Activated CD8-positive, alpha-beta T cell treated with anti-CD3 and anti-CD28 coated beads, Interleukin-2, amount 10 ng/mL, durations not matched to agents 7 days and 5 days (primary cell): Measurements from ENCODE around the gene TENT5A. TPM values are rescaled to one million over a fixed set of nuclear protein-coding genes. Genes with fewer than 3 reads are reported as not detected.

Experiments
- ATAC-seq: fragments of 150-1000 bp; cut with Tn5 transposase; one replicate; pipeline ENCODE4 v1.10.0; 2021; ENCODE audit warnings: moderate library complexity
- CTCF ChIA-PET: fragments of 350-600 bp; sonication (Branson Sonifier 250); formaldehyde crosslinking; loops from one replicate; lab custom pipeline; 2021; ENCODE audit warnings: antibody characterized with exemption; lab: Charles Lee
- POLR2A ChIA-PET: fragments of 350-600 bp; sonication (Branson Sonifier 250); formaldehyde crosslinking; loops from one replicate; lab custom pipeline; 2021; ENCODE audit warnings: antibody characterized with exemption; lab: Charles Lee
- DNase-seq: peaks from one replicate; pipeline ENCODE4 v3.0.0-alpha.2; 2020
- H3K27ac Mint-ChIP-seq: one replicate; pipeline ENCODE4 v1.8.0; 2021; ENCODE audit warnings: mild to moderate bottlenecking, mixed read lengths
- H3K27me3 Mint-ChIP-seq: one replicate; pipeline ENCODE4 v1.8.0; 2021; ENCODE audit warnings: low read depth, mixed read lengths
- H3K36me3 Mint-ChIP-seq: one replicate; pipeline ENCODE4 v1.8.0; 2021; ENCODE audit warnings: low read depth, mixed read lengths
- H3K4me1 Mint-ChIP-seq: one replicate; pipeline ENCODE4 v1.8.0; 2021; ENCODE audit warnings: low read depth, mixed read lengths
- H3K4me3 Mint-ChIP-seq: one replicate; pipeline ENCODE4 v1.8.0; 2021; ENCODE audit warnings: mild to moderate bottlenecking, mixed read lengths
- H3K9me3 Mint-ChIP-seq: one replicate; pipeline ENCODE4 v1.8.0; 2022; ENCODE audit warnings: mixed read lengths; ENCODE audit not compliant: insufficient read depth
- total RNA-seq, 2 experiments: library from RNA; stranded (reverse); gene quantifications; one replicate each; pipeline ENCODE4 v1.2.3, GENCODE V29; 2021

The TENT5A gene
- 1 to 10 TPM; 1.7 to 1.9 TPM for total RNA-seq

- Mint-ChIP-seq H3K27me3 (peaks cover 23% of the 10 kb centered on the region), H3K4me3 (peak within 1 kb of the TSS; percentile 88), H3K9me3 (no peaks in the 10 kb centered on the region), H3K36me3 (peaks cover 20% of the 10 kb centered on the region), H3K27ac (peak within 1 kb of the TSS; percentile 86), H3K4me1 (peaks cover 32% of the 10 kb centered on the region)
- ATAC-seq (peak; percentile 84), DNase-seq (peak; percentile 90)
- ChIA-PET POLR2A (interaction anchor here (0.8 kb wide), 1 partner anchor 1572 kb away, joined by 7 read pairs; no protein-coding TSS in a partner anchor), CTCF (interaction anchor here (1.3 to 2.4 kb wide), 4 partner anchors 9 to 1538 kb away, joined by 3 to 13 read pairs (median 6); no protein-coding TSS in a partner anchor)
Observed at GRCh38 chr6:81752084-81752920, at the start of gene TENT5A. TENT5A (minus strand) TSS chr6:81752681; CDS start chr6:81752141, 540 bp downstream.

GRCh38 chr6:81801489-81801888 is 49.0 kb upstream of the TENT5A start:
- peaks cover 2% of the 10 kb centered on the region for H3K27me3 Mint-ChIP-seq
- no peak overlapping the region for H3K4me3 Mint-ChIP-seq
- H3K9me3 Mint-ChIP-seq = no peaks in the 10 kb centered on the region
- no peaks in the 10 kb centered on the region for H3K36me3 Mint-ChIP-seq
- ChIA-PET CTCF (no interaction called here), POLR2A (no interaction called here)
- DNase-seq (no peak), ATAC-seq (no peak)
- no peak overlapping the region for H3K27ac Mint-ChIP-seq
- H3K4me1 Mint-ChIP-seq = no peaks in the 10 kb centered on the region

GRCh38 chr6:81800666-81801065 is 48.2 kb upstream of the TENT5A start:
- H3K27ac Mint-ChIP-seq = no peak overlapping the region
- peaks cover 2% of the 10 kb centered on the region for H3K27me3 Mint-ChIP-seq
- H3K4me1 Mint-ChIP-seq = no peaks in the 10 kb centered on the region
- ChIA-PET CTCF (no interaction called here), POLR2A (no interaction called here)
- DNase-seq = no peak
- H3K4me3 Mint-ChIP-seq = no peak overlapping the region
- no peaks in the 10 kb centered on the region for H3K36me3 Mint-ChIP-seq
- H3K9me3 Mint-ChIP-seq = no peaks in the 10 kb centered on the region
- ATAC-seq = no peak

- H3K27me3 Mint-ChIP-seq = peaks cover 2% of the 10 kb centered on the region
- no peaks in the 10 kb centered on the region for H3K4me1 Mint-ChIP-seq
- no peak for DNase-seq
- no peak overlapping the region for H3K4me3 Mint-ChIP-seq
- no peaks in the 10 kb centered on the region for H3K36me3 Mint-ChIP-seq
- no peak for ATAC-seq
- ChIA-PET CTCF (no interaction called here), POLR2A (no interaction called here)
- H3K27ac Mint-ChIP-seq = no peak overlapping the region
- no peaks in the 10 kb centered on the region for H3K9me3 Mint-ChIP-seq
Observed at GRCh38 chr6:81799323-81799722, 46.8 kb upstream of the TENT5A start.

GRCh38 chr6:81797591-81797990 is 45.1 kb upstream of the TENT5A start:
- Mint-ChIP-seq H3K4me1 (no peaks in the 10 kb centered on the region), H3K27me3 (peaks cover 2% of the 10 kb centered on the region), H3K27ac (no peak overlapping the region), H3K4me3 (no peak overlapping the region), H3K9me3 (no peaks in the 10 kb centered on the region), H3K36me3 (no peaks in the 10 kb centered on the region)
- ChIA-PET POLR2A (no interaction called here), CTCF (no interaction called here)
- DNase-seq = no peak
- ATAC-seq = no peak

GRCh38 chr6:81795890-81796289 is 43.4 kb upstream of the TENT5A start:
- no peak for ATAC-seq

GRCh38 chr6:81793821-81794475 is 41.5 kb upstream of the TENT5A start:
- ATAC-seq = no peak
- ChIA-PET POLR2A (no interaction called here), CTCF (no interaction called here)
- no peaks in the 10 kb centered on the region for H3K9me3 Mint-ChIP-seq
- DNase-seq = no peak
- peaks cover 4% of the 10 kb centered on the region for H3K27me3 Mint-ChIP-seq
- H3K4me3 Mint-ChIP-seq = no peak overlapping the region
- no peak overlapping the region for H3K27ac Mint-ChIP-seq
- H3K36me3 Mint-ChIP-seq = no peaks in the 10 kb centered on the region
- H3K4me1 Mint-ChIP-seq = no peaks in the 10 kb centered on the region

More at GRCh38 chr6:81795890-81796289, 43.4 kb upstream of the TENT5A start:
- no peak overlapping the region for H3K27ac Mint-ChIP-seq
- no peaks in the 10 kb centered on the region for H3K36me3 Mint-ChIP-seq
- no peaks in the 10 kb centered on the region for H3K9me3 Mint-ChIP-seq
- H3K4me1 Mint-ChIP-seq = no peaks in the 10 kb centered on the region
- POLR2A ChIA-PET = no interaction called here
- DNase-seq = no peak
- CTCF ChIA-PET = no interaction called here
- peaks cover 2% of the 10 kb centered on the region for H3K27me3 Mint-ChIP-seq
- H3K4me3 Mint-ChIP-seq = no peak overlapping the region

- no peaks in the 10 kb centered on the region for H3K36me3 Mint-ChIP-seq
- H3K27ac Mint-ChIP-seq = no peak overlapping the region
Observed at GRCh38 chr6:81792826-81793225, 40.3 kb upstream of the TENT5A start.

GRCh38 chr6:81791756-81792155 is 39.3 kb upstream of the TENT5A start:
- ChIA-PET POLR2A (no interaction called here), CTCF (no interaction called here)
- peaks cover 4% of the 10 kb centered on the region for H3K27me3 Mint-ChIP-seq
- ATAC-seq = no peak
- no peak overlapping the region for H3K4me3 Mint-ChIP-seq
- no peaks in the 10 kb centered on the region for H3K4me1 Mint-ChIP-seq
- no peak for DNase-seq
- H3K9me3 Mint-ChIP-seq = no peaks in the 10 kb centered on the region
- H3K27ac Mint-ChIP-seq = no peak overlapping the region
- H3K36me3 Mint-ChIP-seq = no peaks in the 10 kb centered on the region

More at GRCh38 chr6:81792826-81793225, 40.3 kb upstream of the TENT5A start:
- Mint-ChIP-seq H3K4me1 (no peaks in the 10 kb centered on the region), H3K27me3 (peaks cover 4% of the 10 kb centered on the region), H3K9me3 (no peaks in the 10 kb centered on the region), H3K4me3 (no peak overlapping the region)
- DNase-seq (no peak), ATAC-seq (no peak)
- ChIA-PET CTCF (no interaction called here), POLR2A (no interaction called here)

GRCh38 chr6:81790034-81790433 is 37.6 kb upstream of the TENT5A start:
- H3K9me3 Mint-ChIP-seq = no peaks in the 10 kb centered on the region
- no peaks in the 10 kb centered on the region for H3K36me3 Mint-ChIP-seq
- H3K4me1 Mint-ChIP-seq = no peaks in the 10 kb centered on the region
- H3K27me3 Mint-ChIP-seq = peaks cover 4% of the 10 kb centered on the region
- ChIA-PET CTCF (no interaction called here), POLR2A (no interaction called here)
- DNase-seq (no peak), ATAC-seq (no peak)
- no peak overlapping the region for H3K27ac Mint-ChIP-seq
- H3K4me3 Mint-ChIP-seq = no peak overlapping the region

- H3K27me3 Mint-ChIP-seq = peaks cover 4% of the 10 kb centered on the region
- no peak overlapping the region for H3K4me3 Mint-ChIP-seq
- ATAC-seq (no peak), DNase-seq (no peak)
- H3K4me1 Mint-ChIP-seq = no peaks in the 10 kb centered on the region
- H3K27ac Mint-ChIP-seq = no peak overlapping the region
- ChIA-PET POLR2A (no interaction called here), CTCF (no interaction called here)
- no peaks in the 10 kb centered on the region for H3K9me3 Mint-ChIP-seq
- no peaks in the 10 kb centered on the region for H3K36me3 Mint-ChIP-seq
Observed at GRCh38 chr6:81789291-81789690, 36.8 kb upstream of the TENT5A start.

- Mint-ChIP-seq H3K36me3 (no peaks in the 10 kb centered on the region), H3K9me3 (no peaks in the 10 kb centered on the region), H3K27ac (no peak overlapping the region), H3K27me3 (peaks cover 4% of the 10 kb centered on the region), H3K4me3 (no peak overlapping the region), H3K4me1 (no peaks in the 10 kb centered on the region)
- DNase-seq = no peak
- ChIA-PET POLR2A (no interaction called here), CTCF (no interaction called here)
- no peak for ATAC-seq
Observed at GRCh38 chr6:81788748-81789147, 36.3 kb upstream of the TENT5A start.
